GM19467 (cell line): Measurements from ENCODE around the gene LENG9.
"Not testable (repeated sequence)": the region's sequence is repeated elsewhere in the genome, so short reads cannot be mapped to it uniquely, and the experiment has no call there.

Experiments
- ATAC-seq: cut with Tn5 transposase; IDR thresholded peaks from one replicate; pipeline ENCODE4 v1.9.1; 2021; ENCODE audit warnings: mild to moderate bottlenecking, moderate library complexity; ENCODE audit not compliant: unreplicated experiment

Gene LENG9

GRCh38 chr19:54463531-54464043 is at the start of gene LENG9:
Gene LENG9 (minus strand): TSS chr19:54463778. CDS start chr19:54463526, 252 bp downstream.
- peak; percentile 49 for ATAC-seq

DNA sequence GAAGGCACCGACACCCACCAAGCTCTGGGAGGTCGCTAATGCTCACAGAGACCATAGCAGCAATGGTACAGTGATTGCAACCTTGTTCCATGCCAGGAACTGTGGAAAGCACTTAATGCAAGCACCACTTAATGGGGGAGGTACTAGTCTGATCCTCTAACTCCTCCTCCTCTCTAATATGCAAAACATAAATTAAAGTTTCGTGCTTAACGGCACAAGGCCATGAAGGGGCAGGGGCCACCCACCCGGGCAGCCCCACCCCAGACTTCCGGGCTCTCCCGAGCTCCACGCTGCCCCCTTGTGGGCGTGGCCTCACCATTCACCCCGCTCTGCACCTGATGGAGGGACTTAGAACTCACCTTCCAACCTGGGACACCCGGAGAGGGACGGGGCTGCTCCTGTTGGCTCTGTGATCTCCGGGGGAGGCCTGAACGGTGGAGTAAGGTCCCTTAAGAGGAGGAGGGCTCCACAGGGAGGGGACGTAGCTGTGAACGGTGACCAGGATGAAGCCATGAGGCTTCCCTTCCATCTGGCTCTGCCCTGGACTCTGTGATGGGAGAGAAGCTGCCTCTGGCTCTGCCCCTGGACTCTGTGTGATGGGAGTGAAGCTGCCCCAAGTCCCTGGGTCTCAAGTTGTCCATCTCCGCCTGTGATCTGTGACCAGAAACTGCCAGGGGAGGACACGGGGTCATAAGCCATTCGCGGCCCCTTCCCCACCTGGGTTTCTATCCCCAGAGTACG is 45.8 kb upstream of the LENG9 start:
- not testable (repeated sequence) for ATAC-seq

- ATAC-seq, result not testable (repeated sequence)
Measured at GRCh38 chr19:54508487-54508886, 44.9 kb upstream of the LENG9 start.

DNA sequence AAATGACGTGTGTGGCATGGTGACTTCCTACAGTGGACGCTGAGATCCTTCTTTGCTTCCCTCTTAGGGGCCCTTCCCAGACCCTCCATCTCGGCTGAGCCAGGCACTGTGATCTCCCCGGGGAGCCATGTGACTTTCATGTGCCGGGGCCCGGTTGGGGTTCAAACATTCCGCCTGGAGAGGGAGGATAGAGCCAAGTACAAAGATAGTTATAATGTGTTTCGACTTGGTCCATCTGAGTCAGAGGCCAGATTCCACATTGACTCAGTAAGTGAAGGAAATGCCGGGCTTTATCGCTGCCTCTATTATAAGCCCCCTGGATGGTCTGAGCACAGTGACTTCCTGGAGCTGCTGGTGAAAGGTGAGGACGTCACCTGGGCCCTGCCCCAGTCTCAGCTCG is 44.2 kb upstream of the LENG9 start:
- ATAC-seq, result no peak

- ATAC-seq, result not testable (repeated sequence)
Measured at GRCh38 chr19:54507038-54507717, 43.6 kb upstream of the LENG9 start.

DNA sequence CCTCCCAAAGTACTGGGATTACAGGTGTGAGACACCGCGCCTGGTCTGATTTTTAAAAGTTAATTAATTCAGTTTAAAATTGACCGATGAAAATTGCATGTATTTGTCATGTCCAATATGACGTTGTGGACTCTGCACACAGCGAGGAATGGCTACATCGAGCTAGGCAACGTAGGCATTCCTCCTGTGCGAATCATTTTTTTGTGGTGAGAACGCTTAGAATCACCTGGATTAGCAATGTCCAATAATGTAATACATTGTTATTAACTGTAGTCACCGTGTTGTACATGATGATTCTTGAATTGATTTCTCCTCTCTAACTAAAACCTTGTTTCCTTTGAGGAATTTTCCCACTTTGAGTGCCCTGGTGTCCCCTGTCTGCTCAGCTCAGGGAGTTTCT is 42.5 kb upstream of the LENG9 start:
- no peak for ATAC-seq

DNA sequence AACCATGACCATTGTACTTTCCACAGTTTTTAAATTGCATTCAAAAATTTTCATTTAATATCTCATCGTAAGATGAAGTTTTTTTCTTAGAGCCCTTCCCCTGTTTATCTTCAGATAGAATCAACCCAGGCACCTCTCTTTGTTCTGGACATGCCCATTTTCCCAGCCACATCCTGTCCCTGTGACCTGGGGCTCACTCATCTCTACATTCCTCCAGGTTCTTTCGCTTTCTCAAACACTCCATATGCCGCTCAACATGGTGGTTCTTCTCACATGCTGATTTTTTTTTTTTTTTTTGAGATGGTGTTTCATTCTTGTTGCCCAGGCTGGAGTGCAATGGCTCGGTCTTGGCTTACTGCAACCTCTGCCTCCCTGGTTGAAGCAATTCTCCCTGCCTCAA is 42.0 kb upstream of the LENG9 start:
- not testable (repeated sequence) for ATAC-seq

DNA sequence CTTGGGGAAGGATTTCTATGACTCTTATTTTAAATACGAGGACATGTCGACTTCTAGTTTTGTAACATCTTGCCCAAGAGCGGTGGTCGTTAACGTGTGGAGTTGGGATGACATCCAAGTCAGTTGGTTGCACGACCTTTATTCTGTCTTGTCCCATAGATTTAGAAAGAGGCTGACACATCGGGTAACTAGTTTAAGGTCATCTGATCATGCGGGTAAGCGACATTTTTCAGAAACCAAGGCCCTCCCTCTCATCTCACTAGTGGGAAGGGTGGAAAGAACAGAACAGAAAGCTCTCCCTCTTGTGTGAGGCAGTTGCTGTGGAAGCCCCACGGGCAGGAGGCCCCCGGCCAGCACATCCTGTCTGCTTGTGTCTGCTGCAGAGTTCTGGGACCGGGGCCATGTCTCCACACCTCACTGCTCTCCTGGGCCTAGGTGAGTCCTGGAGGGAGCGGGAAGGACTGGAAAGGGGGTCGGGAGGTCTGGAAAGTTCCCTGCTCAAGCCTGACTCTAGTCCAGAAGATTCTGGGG is 39.0 kb upstream of the LENG9 start, which contains the start of gene LAIR2:
LAIR2 (plus strand) TSS at position 314 of the 531 bp plus-strand sequence; CDS start at position 402, 88 bp downstream.
- no peak for ATAC-seq

- not testable (repeated sequence) for ATAC-seq
Measured at GRCh38 chr19:54498451-54498772, 34.8 kb upstream of the LENG9 start.

- ATAC-seq, result not testable (repeated sequence)
Measured at GRCh38 chr19:54497747-54498450, 34.3 kb upstream of the LENG9 start.

- not testable (repeated sequence) for ATAC-seq
Measured at GRCh38 chr19:54495284-54495683, 31.7 kb upstream of the LENG9 start.

- no peak for ATAC-seq
Measured at GRCh38 chr19:54493967-54494585, 30.5 kb upstream of the LENG9 start.

- not testable (repeated sequence) for ATAC-seq
Measured at GRCh38 chr19:54493056-54493455, 29.5 kb upstream of the LENG9 start.

DNA sequence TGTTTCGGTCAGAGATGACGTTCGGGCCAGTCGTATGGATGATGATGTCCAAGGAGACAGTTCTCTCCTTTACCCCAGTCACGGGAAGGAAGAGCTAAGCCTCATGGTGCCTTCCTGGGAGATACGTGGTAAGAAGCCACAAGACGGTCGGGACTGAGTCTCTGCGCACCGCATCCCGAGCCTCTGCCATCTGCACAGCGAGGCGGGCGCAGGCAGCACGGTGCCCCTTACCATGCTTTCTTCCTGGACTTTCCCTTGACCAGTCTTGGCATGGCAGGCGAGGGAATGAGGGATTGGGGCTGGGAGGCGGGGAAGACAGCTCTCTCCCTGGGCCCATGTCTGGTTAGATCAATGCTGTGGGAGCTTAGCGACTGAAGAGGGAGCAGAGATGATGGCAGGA is 29.0 kb upstream of the LENG9 start:
- no peak for ATAC-seq

GRCh38 chr19:54489766-54490165 is 26.2 kb upstream of the LENG9 start:
- no peak for ATAC-seq

DNA sequence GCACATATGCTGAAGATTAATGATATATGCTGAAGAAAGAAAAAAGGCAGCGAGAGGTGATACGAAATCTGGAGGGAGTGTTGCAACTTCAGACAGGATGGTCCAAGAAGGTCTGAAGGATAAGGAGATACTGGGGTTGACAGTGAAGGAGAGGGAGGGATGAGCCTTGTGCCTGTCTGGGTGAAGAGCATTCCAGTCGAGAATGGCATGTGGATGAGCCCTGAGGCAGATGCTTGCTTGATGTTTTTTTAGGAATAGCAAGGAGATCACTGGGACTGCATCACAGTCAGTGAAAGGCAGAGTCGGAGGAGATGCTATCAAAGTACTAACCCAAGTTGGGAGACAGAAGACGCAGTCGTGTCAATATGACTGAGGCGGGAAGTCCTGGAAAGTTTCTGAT is 25.8 kb upstream of the LENG9 start:
- no peak for ATAC-seq

DNA sequence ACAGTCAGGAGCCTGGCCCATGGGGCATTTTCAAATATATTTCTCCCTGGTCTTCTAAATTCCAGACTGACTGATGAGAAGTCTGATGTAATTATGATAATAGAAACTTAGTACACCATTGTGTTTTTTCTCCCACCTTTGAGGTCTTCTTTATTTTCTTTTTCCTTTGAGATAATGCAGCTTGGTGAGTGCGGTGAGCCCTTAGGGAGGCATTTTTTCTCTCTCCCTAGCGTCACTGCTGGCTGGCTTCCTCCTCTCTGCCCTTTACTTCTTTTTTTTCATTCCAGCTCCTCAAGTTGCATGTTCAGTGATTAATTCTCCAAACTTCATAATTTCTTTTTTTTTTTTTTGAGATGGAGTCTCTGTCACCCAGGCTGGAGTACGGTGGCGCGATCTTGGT is 22.3 kb upstream of the LENG9 start:
- no peak for ATAC-seq

- ATAC-seq, result no peak
Measured at GRCh38 chr19:54484451-54484850, 20.9 kb upstream of the LENG9 start.

- ATAC-seq, result no peak
Measured at GRCh38 chr19:54482889-54483288, 19.3 kb upstream of the LENG9 start.

DNA sequence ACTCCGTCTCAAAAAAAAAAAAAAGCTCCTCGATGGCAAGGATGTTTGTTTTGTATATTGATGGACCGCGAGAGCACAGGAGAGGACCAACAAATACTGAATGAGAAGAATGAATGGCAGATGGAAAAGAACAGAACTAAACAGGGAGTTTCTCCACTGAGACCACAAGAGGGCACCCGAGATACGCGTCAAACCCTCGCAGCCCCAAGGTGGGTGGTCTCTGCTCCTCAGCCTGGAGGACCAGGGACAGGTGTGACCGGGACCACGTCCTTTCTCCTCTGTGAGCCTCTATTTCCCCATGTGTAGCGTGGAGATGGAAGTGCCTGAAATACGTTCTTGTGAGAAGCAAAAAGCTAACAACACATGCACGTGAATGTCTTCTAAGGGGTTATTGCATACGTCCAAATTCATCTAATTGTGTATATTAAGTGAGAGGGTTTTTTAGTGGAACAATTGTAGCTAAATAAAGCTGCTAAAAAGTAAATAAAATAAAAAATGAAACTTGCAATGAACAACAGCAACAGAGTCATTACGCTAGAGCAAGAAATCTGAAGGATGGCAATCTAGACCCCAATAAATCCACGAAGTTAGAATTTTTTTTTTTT is 17.9 kb upstream of the LENG9 start:
- ATAC-seq, result no peak
